Panc1 (cell line): ENCODE data around the gene NDUFS6.

Source experiments
- CTCF ChIP-seq: fragments of 450-650 bp; IDR thresholded peaks from 2 replicates; pipeline ENCODE4 v1.5.1; 2017; ENCODE audit warnings: mild to moderate bottlenecking
- POLR2AphosphoS5 ChIP-seq: IDR thresholded peaks from 2 replicates; pipeline ENCODE4 v1.6.1; 2012; ENCODE audit warnings: mild to moderate bottlenecking, low read depth, low read length, moderate library complexity

GRCh38 chr5:1777281-1778137 lies 23.7 kb upstream of the NDUFS6 start:
- no peak for TF ChIP-seq CTCF
- no peak for TF ChIP-seq POLR2AphosphoS5
